K562 (cell line): ENCODE results near the gene CISD3. TPM values are rescaled to one million over a fixed set of nuclear protein-coding genes. Genes with fewer than 3 reads are reported as not detected.

Experiments
- ATF6 ChIP-seq: sonication (generic); formaldehyde crosslinking; IDR thresholded peaks from 2 replicates; pipeline ENCODE4 v1.4.0; 2020; ENCODE audit warnings: mild to moderate bottlenecking, missing genetic modification reagents
- BDP1 ChIP-seq: IDR thresholded peaks from 3 replicates; pipeline ENCODE4 v1.6.1; 2011; ENCODE audit not compliant: insufficient read length, insufficient read depth
- FIP1L1 ChIP-seq: fragments of 200-400 bp; formaldehyde crosslinking; IDR thresholded peaks from 2 replicates; pipeline ENCODE4 v1.6.1; 2018; ENCODE audit warnings: mild to moderate bottlenecking, low read depth, low read length; ENCODE audit not compliant: poor library complexity, severe bottlenecking
- HNRNPK ChIP-seq: fragments of 200-400 bp; formaldehyde crosslinking; IDR thresholded peaks from one replicate; pipeline ENCODE4 v1.6.1; 2018; ENCODE audit warnings: mild to moderate bottlenecking, low read depth, low read length; ENCODE audit not compliant: poor library complexity, severe bottlenecking
- IRF1 ChIP-seq: sonication (generic); formaldehyde crosslinking; IDR thresholded peaks from 2 replicates; pipeline ENCODE4 v1.8.0; 2022; ENCODE audit warnings: missing genetic modification reagents, mild to moderate bottlenecking, borderline replicate concordance
- NCOR1 ChIP-seq: fragments of 450-650 bp; IDR thresholded peaks from 2 replicates; pipeline ENCODE4 v1.6.1; 2016; ENCODE audit warnings: mild to moderate bottlenecking, moderate library complexity
- ZNF398 ChIP-seq: fragments of 250-450 bp; sonication (Bioruptor Pico); IDR thresholded peaks from 2 replicates; pipeline ENCODE4 v1.8.0; 2021; ENCODE audit warnings: moderate library complexity, mild to moderate bottlenecking, inconsistent platforms
- ZNF740 ChIP-seq, 3 experiments: fragments of 200-800 bp in 1 of 3; sonication (Bioruptor generic) in 1 of 3; sonication (generic) in 1 of 3; formaldehyde crosslinking in 1 of 3; IDR thresholded peaks; 2 replicates each; pipeline versions ENCODE4 v1.6.1 to v1.8.0; 2016 to 2022; ENCODE audit warnings: mild to moderate bottlenecking in 2 of 3, missing compliant biosample characterization in 2 of 3, missing genetic modification characterization in 2 of 3, missing genetic modification reagents in 1 of 3
- polyA plus RNA-seq, 8 experiments: library from polyadenylated mRNA; depleted of rRNA in 4 of 8; stranded (reverse) in 5 of 8; unstranded in 3 of 8; fragments of >200 nt; fragmentation: Nextera tagmentation in 2 of 8; fragmentation: Illumina TruSeq in 1 of 8; extraction: Ambion mirVana in 2 of 8; extraction: Trizol in 1 of 8; gene quantifications; 2 replicates each; pipeline versions ENCODE4 v1.2.1 to v1.2.3, GENCODE V29; 2011 to 2014; ENCODE audit warnings: inconsistent platforms in 1 of 8, missing spikeins in 1 of 8
- total RNA-seq, 7 experiments: library from RNA; depleted of rRNA in 6 of 7; stranded (reverse); fragments of >200 nt in 6 of 7; fragmentation: Illumina TruSeq in 2 of 7; extraction: Trizol in 2 of 7; gene quantifications; 2 replicates each; pipeline versions ENCODE4 v1.2.1 to v1.2.3, GENCODE V29; 2011 to 2021; ENCODE audit warnings: low replicate concordance in 1 of 7
- TF ChIP-seq, protein P1 (sequence below): sonication (generic); formaldehyde crosslinking; IDR thresholded peaks from 2 replicates; pipeline ENCODE4 v1.8.0; 2022; ENCODE audit warnings: mild to moderate bottlenecking, missing genetic modification reagents

CISD3 gene
- total and polyA plus RNA-seq, 9 of the 15 experiments (the other 6 are each of a cell fraction or from before 2014, with no cell fraction given): 5.0 to 60.7 (median 15.7) TPM

DNA sequence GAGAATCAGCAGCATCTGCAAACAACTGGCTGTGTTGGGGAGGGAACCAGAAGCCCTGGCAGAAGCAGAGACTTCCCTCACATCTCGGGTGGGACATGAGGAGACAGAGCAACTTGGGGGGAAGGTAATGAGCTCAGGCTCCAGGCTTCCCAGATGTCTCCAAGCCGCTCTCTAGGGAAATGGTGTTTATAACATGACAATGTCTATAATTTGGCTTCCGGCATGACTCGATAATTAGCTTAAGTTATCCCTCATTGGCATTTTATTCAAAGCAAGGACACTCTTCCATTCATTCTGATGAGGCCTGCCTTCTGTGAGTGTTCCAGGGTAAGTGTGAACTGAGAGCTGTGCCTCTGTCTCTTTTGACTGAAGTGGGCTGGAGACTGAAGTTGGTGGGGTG is 39.8 kb upstream of the CISD3 start (continued):
- TF ChIP-seq ZNF398 (CRISPR knock-in tag): no peak
- no peak for TF ChIP-seq ATF6 (CRISPR knock-in tag)
- no peak for TF ChIP-seq IRF1 (CRISPR knock-in tag)
- TF ChIP-seq ZNF740 (CRISPR knock-in tag; IDR thresholded peaks at IDR 0.05): no peak
- TF ChIP-seq ZNF740 (tag; IDR thresholded peaks at IDR 0.05): no peak
- no peak for TF ChIP-seq FIP1L1
- TF ChIP-seq, protein P1, sequence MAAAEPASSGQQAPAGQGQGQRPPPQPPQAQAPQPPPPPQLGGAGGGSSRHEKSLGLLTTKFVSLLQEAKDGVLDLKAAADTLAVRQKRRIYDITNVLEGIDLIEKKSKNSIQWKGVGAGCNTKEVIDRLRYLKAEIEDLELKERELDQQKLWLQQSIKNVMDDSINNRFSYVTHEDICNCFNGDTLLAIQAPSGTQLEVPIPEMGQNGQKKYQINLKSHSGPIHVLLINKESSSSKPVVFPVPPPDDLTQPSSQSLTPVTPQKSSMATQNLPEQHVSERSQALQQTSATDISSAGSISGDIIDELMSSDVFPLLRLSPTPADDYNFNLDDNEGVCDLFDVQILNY (CRISPR knock-in tag): no peak
- no peak for TF ChIP-seq HNRNPK
- no peak for TF ChIP-seq BDP1
- no peak for TF ChIP-seq NCOR1
